Measurements from ENCODE around the gene PLEKHM3. TPM values are rescaled to one million over a fixed set of nuclear protein-coding genes. Genes with fewer than 3 reads are reported as not detected.

Gene PLEKHM3
- total RNA-seq, 1 donor = 23.5 TPM

DNA sequence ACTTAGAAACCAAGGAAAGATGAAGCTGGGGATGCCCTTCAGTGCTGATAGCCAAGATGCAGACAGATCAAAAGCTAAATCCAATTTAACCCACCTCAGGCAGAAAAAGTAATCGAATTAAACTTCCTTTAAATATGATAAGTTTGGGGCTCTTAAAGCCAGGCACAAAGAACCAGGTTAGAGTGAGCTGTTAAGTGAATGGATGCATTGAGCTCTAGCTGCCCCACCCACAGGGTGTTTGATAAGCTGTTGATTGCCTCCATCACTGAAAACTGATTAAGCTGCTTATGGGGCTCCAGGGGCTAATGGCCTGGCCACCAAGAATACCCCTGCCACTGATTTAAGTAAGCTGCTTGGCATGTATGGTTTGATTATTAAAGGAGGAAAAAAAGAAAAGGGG, 119.8 kb downstream of the PLEKHM3 start:
- H3K9me3 ChIP-seq (ENCODE audit: low read depth, low read length) = no peaks in the 10 kb centered on the region
- H3K27me3 ChIP-seq (ENCODE audit: insufficient read depth, low read length) = no peaks in the 10 kb centered on the region
- H3K4me2 ChIP-seq (ENCODE audit: insufficient read depth, low read length) = no peak overlapping the region
- TF ChIP-seq CTCF (IDR thresholded peaks at IDR 0.05; ENCODE audit: extremely low read depth, low read depth, low read length) = no peak
- no peak overlapping the region for H3K27ac ChIP-seq (ENCODE audit: low read depth, low read length)
- no peaks in the 10 kb centered on the region for H3K79me2 ChIP-seq (ENCODE audit: insufficient read depth, low read length)
- H3K36me3 ChIP-seq (ENCODE audit: insufficient read depth, low read length) = no peaks in the 10 kb centered on the region
- H4K20me1 ChIP-seq (ENCODE audit: insufficient read depth, low read length) = no peaks in the 10 kb centered on the region
- H3K4me1 ChIP-seq (ENCODE audit: insufficient read depth, low read length) = no peaks in the 10 kb centered on the region
- no peak overlapping the region for H2AFZ ChIP-seq (ENCODE audit: low read length)
- H3K4me3 ChIP-seq (ENCODE audit: insufficient read depth, low read length) = no peak overlapping the region
- no peak for DNase-seq (ENCODE audit: insufficient read length, low spot score, missing footprints)

- peaks cover 1% of the 10 kb centered on the region for H3K4me1 ChIP-seq (ENCODE audit: insufficient read depth, low read length)
- no peak for TF ChIP-seq CTCF (IDR thresholded peaks at IDR 0.05; ENCODE audit: extremely low read depth, low read depth, low read length)
- no peak overlapping the region for H3K4me3 ChIP-seq (ENCODE audit: insufficient read depth, low read length)
- no peak for DNase-seq (ENCODE audit: insufficient read length, low spot score, missing footprints)
- H3K27me3 ChIP-seq (ENCODE audit: insufficient read depth, low read length) = no peaks in the 10 kb centered on the region
- no peaks in the 10 kb centered on the region for H3K36me3 ChIP-seq (ENCODE audit: insufficient read depth, low read length)
- H4K20me1 ChIP-seq (ENCODE audit: insufficient read depth, low read length) = no peaks in the 10 kb centered on the region
- no peak overlapping the region for H2AFZ ChIP-seq (ENCODE audit: low read length)
- H3K79me2 ChIP-seq (ENCODE audit: insufficient read depth, low read length) = no peaks in the 10 kb centered on the region
- no peak overlapping the region for H3K27ac ChIP-seq (ENCODE audit: low read depth, low read length)
- H3K4me2 ChIP-seq (ENCODE audit: insufficient read depth, low read length) = no peak overlapping the region
- H3K9me3 ChIP-seq (ENCODE audit: low read depth, low read length) = no peaks in the 10 kb centered on the region
Measured at GRCh38 chr2:207903236-207903635, 122.1 kb downstream of the PLEKHM3 start.

GRCh38 chr2:207902821-207903220, 122.5 kb downstream of the PLEKHM3 start:
- Histone ChIP-seq H3K4me1 (ENCODE audit: insufficient read depth, low read length) (peaks cover 5% of the 10 kb centered on the region), H3K27ac (ENCODE audit: low read depth, low read length) (no peak overlapping the region), H2AFZ (ENCODE audit: low read length) (no peak overlapping the region), H4K20me1 (ENCODE audit: insufficient read depth, low read length) (no peaks in the 10 kb centered on the region), H3K4me2 (ENCODE audit: insufficient read depth, low read length) (no peak overlapping the region), H3K36me3 (ENCODE audit: insufficient read depth, low read length) (no peaks in the 10 kb centered on the region), H3K4me3 (ENCODE audit: insufficient read depth, low read length) (no peak overlapping the region), H3K9me3 (ENCODE audit: low read depth, low read length) (no peaks in the 10 kb centered on the region), H3K79me2 (ENCODE audit: insufficient read depth, low read length) (no peaks in the 10 kb centered on the region), H3K27me3 (ENCODE audit: insufficient read depth, low read length) (no peaks in the 10 kb centered on the region)
- no peak for TF ChIP-seq CTCF (IDR thresholded peaks at IDR 0.05; ENCODE audit: extremely low read depth, low read depth, low read length)
- DNase-seq (ENCODE audit: insufficient read length, low spot score, missing footprints) = no peak

GRCh38 chr2:207901829-207902228, 123.5 kb downstream of the PLEKHM3 start:
- H3K36me3 ChIP-seq (ENCODE audit: insufficient read depth, low read length) = no peaks in the 10 kb centered on the region
- no peak overlapping the region for H3K4me3 ChIP-seq (ENCODE audit: insufficient read depth, low read length)
- TF ChIP-seq CTCF (IDR thresholded peaks at IDR 0.05; ENCODE audit: extremely low read depth, low read depth, low read length) = no peak
- no peaks in the 10 kb centered on the region for H3K27me3 ChIP-seq (ENCODE audit: insufficient read depth, low read length)
- H3K9me3 ChIP-seq (ENCODE audit: low read depth, low read length) = no peaks in the 10 kb centered on the region
- H3K4me1 ChIP-seq (ENCODE audit: insufficient read depth, low read length) = peaks cover 9% of the 10 kb centered on the region
- no peaks in the 10 kb centered on the region for H3K79me2 ChIP-seq (ENCODE audit: insufficient read depth, low read length)
- no peak overlapping the region for H3K27ac ChIP-seq (ENCODE audit: low read depth, low read length)
- no peaks in the 10 kb centered on the region for H4K20me1 ChIP-seq (ENCODE audit: insufficient read depth, low read length)
- no peak overlapping the region for H3K4me2 ChIP-seq (ENCODE audit: insufficient read depth, low read length)
- DNase-seq (ENCODE audit: insufficient read length, low spot score, missing footprints) = no peak
- no peak overlapping the region for H2AFZ ChIP-seq (ENCODE audit: low read length)
